ENCODE results near the gene ZAP70.

GRCh38 chr2:97740590-97741182 lies 27.3 kb downstream of the ZAP70 start:
- no peak for TF ChIP-seq GATA2 (IDR thresholded peaks at IDR 0.05; ENCODE audit: low read depth, low read length)
- TF ChIP-seq GATA3 (IDR thresholded peaks at IDR 0.05; ENCODE audit: low read depth, low read length), result no peak

All from SH-SY5Y (cell line).